ENCODE data around the gene KLHDC9.

KLHDC9 gene

GRCh38 chr1:161076410-161076809, 21.8 kb upstream of the KLHDC9 start:
- no peak for DNase-seq (ENCODE audit: low read depth in 2 of 2)

DNA sequence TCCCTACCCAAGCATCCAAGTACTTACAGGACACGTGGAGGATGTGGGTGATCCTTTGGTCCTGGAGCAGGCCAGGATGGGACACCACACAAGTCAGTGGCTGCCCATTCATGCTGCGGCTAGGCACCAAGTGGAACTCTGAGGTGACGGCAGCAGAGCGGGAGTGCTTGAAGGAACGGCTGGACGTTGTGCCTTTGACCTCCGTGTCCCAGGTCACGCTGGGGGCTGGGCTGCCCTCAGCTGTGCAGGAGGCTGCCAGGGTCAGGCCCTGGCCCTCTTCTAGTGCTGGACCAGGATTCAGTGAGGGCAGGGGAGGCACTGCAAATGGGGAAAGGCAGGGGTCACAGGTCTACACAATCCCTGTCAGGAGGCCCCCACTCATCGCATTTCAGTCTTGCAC, 20.7 kb upstream of the KLHDC9 start:
- DNase-seq (ENCODE audit: low read depth in 2 of 2) = no peak

DNA sequence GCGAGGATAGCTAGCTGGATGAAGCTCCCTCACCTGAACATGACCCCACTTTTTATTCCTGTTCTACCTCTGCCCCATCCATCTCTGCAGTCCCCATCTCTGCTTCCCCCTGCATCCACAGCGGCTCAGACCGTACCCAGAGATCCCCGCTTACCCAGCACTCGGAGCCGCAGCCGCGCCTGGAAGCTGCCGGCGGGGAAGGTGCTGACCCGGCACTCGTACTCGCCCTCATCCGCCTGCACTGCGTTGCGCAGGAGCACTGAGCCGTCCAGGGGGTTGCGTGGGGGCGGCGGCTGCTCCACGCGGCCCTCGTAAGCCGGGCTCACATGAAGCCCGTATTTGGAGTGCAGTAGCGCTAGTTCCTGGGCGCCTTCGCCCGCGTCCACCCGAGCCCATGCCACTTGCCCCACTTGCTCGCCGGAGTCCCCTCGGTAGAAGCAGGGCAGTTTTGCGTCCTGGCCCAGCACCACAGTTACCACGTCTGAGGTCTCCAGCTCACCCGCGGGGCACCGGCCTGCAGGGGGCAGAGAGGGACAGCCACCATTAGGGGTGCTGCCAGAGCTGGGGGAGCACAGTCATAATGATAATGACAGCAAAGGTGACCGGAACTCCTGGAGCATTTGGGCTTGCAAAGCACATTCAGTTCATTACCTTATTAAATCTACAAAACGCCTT, 18.6 kb upstream of the KLHDC9 start:
- DNase-seq (ENCODE audit: low read depth in 2 of 2) = no peak

- no peak for DNase-seq (ENCODE audit: low read depth in 2 of 2)
These were observed 17.4 kb upstream of the KLHDC9 start for GRCh38 chr1:161080441-161081405.

DNA sequence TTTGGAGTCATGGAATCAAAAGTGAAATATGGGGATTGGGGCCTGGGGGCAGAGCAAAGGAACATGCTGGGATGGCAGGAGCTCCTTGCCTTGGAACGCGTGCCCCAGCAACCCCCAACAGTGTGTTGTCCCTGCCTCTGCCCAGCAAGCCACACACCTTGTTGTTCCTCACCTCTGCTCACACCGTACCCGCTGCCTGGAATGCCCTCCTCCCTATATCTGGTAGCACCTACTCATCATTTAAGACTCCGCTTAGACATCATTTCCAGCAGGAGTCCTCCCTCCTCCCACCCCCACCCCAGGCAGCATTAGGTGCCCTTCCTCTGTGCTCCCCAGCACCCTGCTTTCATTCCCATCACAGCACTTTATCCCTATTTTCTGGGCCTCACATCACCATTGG, 16.6 kb upstream of the KLHDC9 start:
- no peak for DNase-seq (ENCODE audit: low read depth in 2 of 2)

GRCh38 chr1:161082483-161082882, 15.7 kb upstream of the KLHDC9 start:
- no peak for DNase-seq (ENCODE audit: low read depth in 2 of 2)

DNA sequence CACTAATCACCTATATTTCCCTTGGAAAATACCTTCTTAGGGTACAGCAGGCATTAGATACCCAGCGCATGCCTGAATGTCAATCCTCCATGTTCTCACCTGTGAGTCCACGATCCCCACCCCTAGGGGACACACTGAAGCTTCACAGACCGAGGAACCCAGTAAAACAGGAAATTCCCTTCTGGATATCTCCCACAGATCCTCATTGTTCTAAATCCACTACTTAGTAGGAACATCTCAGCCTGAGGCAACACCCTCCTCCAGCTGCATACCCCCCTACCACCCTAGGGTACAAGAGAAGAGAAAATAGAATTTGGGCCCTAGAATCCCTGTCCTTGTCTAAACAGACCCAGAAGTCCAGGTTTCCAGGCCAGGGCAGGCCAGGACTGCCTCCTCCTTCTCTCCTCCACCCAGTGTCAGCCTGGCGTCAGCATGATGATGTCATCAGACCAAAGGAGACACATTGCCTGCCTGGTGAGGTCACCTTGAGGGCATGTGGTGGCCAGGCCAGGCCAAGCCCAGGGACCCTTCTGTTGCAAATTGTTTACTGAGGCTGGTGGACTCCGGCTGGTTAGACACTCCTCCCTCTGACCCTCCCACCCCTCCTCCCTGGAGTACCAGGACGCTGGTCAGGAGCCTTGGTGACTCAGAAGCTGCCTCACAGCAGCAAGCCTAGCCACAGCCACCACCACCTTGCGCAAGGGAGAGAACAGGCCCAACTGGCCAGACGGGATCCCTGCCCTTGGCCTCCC, 15.0 kb upstream of the KLHDC9 start:
- DNase-seq (ENCODE audit: low read depth in 2 of 2) = no peak

GRCh38 chr1:161083748-161084596, 14.2 kb upstream of the KLHDC9 start:
- no peak for DNase-seq (ENCODE audit: low read depth in 2 of 2)

DNA sequence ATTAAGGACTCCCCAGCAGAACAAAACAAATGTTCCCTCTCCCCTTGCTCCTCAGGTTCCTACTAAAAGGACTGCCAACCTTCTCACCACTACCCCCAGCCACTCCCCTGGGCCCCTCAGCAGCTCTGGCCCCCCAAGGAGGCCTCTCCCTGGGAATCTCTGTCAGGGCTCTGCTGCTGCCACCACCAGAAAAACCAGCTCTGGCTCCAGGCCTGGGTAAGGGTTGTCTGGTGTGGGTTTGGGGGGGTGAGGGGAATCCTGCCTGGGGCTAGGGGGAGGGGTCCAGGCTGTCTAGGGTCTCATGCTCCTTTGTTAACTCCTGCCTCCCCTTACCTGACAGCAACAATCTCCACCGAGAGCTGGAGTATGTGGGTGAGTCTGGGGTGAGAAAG, 13.6 kb upstream of the KLHDC9 start:
- no peak for DNase-seq (ENCODE audit: low read depth in 2 of 2)

GRCh38 chr1:161085165-161085564, 13.0 kb upstream of the KLHDC9 start:
- DNase-seq (ENCODE audit: low read depth in 2 of 2) = no peak

DNA sequence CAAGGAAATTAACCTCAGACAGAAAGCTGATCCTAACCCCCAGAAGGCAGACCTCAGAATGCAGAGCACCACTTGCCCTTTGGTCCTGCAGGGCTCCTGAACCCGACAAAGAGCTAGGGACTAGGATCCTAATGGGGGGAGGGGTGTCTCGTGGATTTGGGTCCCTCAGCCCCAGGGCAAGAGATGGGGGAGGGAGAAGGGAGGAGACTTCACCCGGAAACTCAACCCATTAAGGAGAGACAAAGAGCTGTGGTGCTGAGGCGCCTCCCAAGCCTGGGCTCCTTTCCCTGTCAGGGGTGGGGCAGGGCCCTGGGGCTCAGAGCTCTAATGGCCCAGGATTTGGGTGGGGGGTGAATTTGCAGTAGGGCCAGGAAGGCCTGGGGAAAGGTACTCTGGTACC, 11.7 kb upstream of the KLHDC9 start:
- no peak for DNase-seq (ENCODE audit: low read depth in 2 of 2)

GRCh38 chr1:161088587-161089110, 9.5 kb upstream of the KLHDC9 start:
- no peak for DNase-seq (ENCODE audit: low read depth in 2 of 2)

DNA sequence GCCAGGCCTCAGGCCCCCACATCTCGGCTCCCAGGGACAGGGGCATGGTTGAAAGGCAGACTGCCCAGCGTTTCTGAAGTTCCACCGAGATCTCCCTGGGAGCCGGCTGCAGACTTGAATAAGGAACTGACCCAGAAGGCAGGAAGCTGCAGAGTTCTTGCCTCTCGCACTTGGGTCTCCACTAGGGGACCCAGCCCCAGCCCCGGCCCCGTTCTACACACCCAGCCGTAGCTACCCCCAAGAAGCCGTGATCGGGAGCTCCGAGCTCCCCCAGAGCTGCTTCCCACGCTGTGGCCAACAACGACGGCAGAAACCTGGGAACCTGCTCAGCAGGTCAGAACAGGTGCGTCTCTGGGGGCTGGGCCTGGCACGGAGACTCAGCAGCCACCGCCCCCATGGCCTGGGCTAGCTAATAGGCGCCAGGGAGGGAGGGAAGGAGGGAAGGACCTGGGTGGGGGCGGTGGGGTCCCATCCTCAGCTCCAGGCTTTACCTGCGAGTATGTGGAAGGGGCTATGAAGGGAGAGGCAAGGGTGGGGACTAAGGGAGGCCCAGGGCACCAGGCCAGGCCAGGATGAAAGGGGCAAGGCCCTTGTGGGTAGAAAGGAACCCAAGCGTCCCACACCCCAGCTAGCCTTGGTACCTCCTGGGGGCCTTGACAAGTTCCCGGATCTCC, 8.8 kb upstream of the KLHDC9 start, which contains the start of gene NECTIN4:
Gene NECTIN4 (minus strand): TSS at position 308 of the 674 bp plus-strand sequence. CDS start 262 bp downstream, at position 46.
- DNase-seq (ENCODE audit: low read depth in 2 of 2) = no peak

DNA sequence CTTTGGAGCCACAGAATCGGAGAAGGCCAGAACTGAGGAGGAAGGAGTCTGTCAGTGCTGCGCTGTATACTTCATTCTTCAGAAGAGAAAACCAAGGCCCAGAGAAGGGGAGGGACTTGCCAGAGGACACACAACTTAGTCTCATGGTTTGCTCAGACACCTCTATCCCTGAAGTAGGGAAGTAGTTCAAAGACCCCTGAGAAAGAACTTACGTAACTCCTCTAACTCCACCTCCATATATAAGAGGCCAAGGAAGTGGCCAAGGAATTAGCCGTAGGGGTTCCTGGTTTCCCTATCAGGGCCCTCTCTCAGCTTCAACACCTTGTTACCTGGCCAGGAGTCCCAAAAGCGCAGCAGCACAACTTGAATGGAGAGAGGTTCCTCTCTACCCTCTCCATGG, 8.2 kb upstream of the KLHDC9 start:
- no peak for DNase-seq (ENCODE audit: low read depth in 2 of 2)

GRCh38 chr1:161090617-161091016, 7.5 kb upstream of the KLHDC9 start:
- no peak for DNase-seq (ENCODE audit: low read depth in 2 of 2)

DNA sequence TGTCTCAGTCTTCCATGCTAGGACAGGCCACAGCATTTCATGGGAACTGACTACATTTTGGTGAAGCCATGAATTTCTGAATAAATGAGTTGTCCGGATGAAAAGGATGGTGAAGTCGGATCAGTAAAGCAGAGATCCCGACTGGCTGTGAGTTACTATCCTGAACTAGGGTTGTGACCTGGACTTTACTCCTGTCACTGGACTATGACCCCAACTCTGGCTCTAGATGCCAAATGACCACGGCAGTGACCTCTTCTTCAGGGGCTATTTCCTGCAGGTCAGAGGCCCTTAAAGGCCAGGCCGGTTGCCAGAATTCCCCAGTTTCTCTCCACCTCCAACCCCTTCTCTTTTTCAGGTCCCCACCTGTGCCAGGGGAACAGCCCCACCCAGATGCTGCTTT, 7.1 kb upstream of the KLHDC9 start:
- DNase-seq (ENCODE audit: low read depth in 2 of 2) = no peak

- no peak for DNase-seq (ENCODE audit: low read depth in 2 of 2)
These were observed 6.2 kb upstream of the KLHDC9 start for GRCh38 chr1:161091796-161092507.

GRCh38 chr1:161092621-161093028, 5.5 kb upstream of the KLHDC9 start:
- DNase-seq (ENCODE audit: low read depth in 2 of 2) = peak; percentile 44 to 60

- DNase-seq (ENCODE audit: low read depth in 2 of 2) = no peak
These were observed 3.7 kb upstream of the KLHDC9 start for GRCh38 chr1:161094481-161094880.

DNA sequence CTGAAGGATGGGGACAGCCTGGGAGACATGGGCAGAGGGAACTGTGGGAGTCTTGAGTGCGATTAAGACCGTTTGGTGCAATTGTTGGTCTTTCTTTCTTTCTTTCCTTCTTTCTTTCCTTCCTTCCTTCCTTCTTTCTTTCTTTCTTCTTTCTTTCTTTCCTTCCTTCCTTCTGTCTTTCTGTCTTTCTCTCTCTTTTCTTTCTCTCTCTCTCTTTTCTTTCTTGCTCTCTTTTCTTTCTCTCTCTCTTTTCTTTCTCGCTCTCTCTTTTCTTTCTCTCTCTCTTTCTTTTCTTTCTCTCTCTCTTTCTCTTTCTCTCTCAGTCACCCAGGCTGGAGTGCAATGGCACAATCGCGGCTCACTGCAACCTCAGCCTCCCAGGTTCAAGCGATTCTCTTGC, 2.9 kb upstream of the KLHDC9 start:
- no peak for DNase-seq (ENCODE audit: low read depth in 2 of 2)

Data from stimulated activated CD8-positive, alpha-beta memory T cell treated with anti-CD3 and anti-CD28 coated beads, Interleukin-7, amount 100 ng/mL, for 4 hours (primary cell).